ENCODE measurements around the gene EML4. TPM values are rescaled to one million over a fixed set of nuclear protein-coding genes. Genes with fewer than 3 reads are reported as not detected.

EML4 gene
- total RNA-seq, 2 experiments from 2014 or later = 58.2 to 59.7 TPM

DNA sequence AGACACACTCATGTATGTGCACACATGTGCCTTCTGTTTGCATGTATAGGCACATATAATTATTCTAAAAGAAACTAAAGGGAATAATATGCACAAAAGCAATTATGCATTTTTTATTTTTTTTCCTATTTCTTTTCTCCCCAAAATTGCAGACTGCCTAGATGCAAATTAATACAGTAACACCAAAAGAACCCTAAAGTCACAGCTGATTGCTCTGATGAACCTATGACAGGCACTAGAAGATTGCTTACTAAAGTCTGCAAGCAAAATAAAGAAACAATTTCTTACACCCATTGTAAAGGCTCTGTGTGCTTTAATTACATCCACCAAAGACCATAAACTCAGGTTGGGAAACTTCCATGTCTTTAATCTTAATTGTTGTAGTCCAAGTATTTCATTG is 7.7 kb upstream of the EML4 start:
- Mint-ChIP-seq H3K27me3 (no peaks in the 10 kb centered on the region), H3K27ac (no peak overlapping the region), H3K9me3 (no peaks in the 10 kb centered on the region), H3K36me3 (ENCODE audit: low read depth) (no peaks in the 10 kb centered on the region), H3K4me1 (ENCODE audit: low read depth) (peaks cover 1% of the 10 kb centered on the region), H3K4me3 (no peak overlapping the region)
- ATAC-seq (no peak), DNase-seq (no peak)
- ChIA-PET POLR2A (no interaction called here), CTCF (interaction anchor here (1.1 kb wide), 1 partner anchor 29 kb away, joined by 3 read pairs; no protein-coding TSS in a partner anchor)
- intact Hi-C loops (cut with micrococcal nuclease) = loop anchor here (5.0 kb wide), 1 partner anchor 54 kb away; no protein-coding TSS in a partner anchor
- TF ChIP-seq, protein P1, sequence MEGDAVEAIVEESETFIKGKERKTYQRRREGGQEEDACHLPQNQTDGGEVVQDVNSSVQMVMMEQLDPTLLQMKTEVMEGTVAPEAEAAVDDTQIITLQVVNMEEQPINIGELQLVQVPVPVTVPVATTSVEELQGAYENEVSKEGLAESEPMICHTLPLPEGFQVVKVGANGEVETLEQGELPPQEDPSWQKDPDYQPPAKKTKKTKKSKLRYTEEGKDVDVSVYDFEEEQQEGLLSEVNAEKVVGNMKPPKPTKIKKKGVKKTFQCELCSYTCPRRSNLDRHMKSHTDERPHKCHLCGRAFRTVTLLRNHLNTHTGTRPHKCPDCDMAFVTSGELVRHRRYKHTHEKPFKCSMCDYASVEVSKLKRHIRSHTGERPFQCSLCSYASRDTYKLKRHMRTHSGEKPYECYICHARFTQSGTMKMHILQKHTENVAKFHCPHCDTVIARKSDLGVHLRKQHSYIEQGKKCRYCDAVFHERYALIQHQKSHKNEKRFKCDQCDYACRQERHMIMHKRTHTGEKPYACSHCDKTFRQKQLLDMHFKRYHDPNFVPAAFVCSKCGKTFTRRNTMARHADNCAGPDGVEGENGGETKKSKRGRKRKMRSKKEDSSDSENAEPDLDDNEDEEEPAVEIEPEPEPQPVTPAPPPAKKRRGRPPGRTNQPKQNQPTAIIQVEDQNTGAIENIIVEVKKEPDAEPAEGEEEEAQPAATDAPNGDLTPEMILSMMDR (IDR thresholded peaks at IDR 0.05) = no peak

DNA sequence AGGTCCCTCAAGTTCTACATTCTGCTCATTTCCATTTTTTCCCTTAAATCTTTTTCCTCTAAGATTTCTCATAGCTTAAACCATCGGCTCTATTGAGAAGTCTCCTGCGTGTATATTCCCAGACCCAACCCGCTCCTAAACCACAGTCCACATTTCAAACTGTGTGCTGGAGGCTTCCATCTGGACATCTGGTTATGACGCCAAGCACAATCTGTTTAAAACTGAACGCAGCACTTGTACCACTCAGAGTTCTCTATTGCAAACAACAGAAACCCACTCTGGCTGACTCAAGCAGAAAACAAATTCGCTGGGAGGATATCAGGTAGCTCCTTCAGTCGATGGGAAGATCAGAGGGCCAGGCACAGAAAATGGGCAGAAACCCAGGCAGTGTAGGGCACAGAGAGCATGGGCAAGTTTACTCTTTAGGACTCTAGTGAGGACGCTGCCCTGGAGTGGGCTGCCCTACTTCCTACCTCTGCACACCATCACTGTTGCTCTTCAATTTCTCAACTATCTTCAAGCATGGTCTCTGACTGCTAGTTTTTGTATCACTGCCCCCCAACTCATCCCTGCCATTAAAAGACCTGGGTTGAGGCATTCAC is 5.6 kb upstream of the EML4 start:
- POLR2A ChIA-PET = interaction anchor here (0.9 to 1.1 kb wide), 2 partner anchors 23 to 28 kb away, joined by 3 to 4 read pairs; no protein-coding TSS in a partner anchor

DNA sequence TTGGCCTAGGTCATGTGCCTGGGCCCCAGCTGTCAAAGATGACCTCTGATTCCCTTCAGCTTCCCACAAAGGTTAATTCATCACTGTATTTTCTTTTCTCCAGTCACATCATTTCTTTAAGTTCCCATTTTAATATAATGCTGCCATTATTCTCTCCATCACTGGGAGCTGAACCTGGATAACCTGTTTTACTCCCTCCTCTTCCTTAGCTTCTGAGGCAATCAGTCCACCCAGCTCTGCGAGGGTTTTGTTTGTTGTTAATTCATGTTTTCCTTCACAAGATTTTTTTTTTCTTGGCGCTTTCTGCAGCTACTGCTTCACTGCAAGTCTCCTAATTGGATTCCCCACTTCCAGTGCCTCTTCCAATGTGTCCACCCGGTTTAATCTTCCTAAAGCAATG is 5.1 kb upstream of the EML4 start:
- TF ChIP-seq, protein P1 (IDR thresholded peaks at IDR 0.05) = no peak
- CTCF ChIA-PET = interaction anchor here (0.9 kb wide), 1 partner anchor 39 kb away, joined by 3 read pairs; no protein-coding TSS in a partner anchor
- peaks cover 9% of the 10 kb centered on the region for H3K4me1 Mint-ChIP-seq (ENCODE audit: low read depth)
- H3K27ac Mint-ChIP-seq = no peak overlapping the region
- POLR2A ChIA-PET = interaction anchor here (0.9 to 1.1 kb wide), 2 partner anchors 23 to 28 kb away, joined by 3 to 4 read pairs; no protein-coding TSS in a partner anchor
- DNase-seq (no peak), ATAC-seq (no peak)
- H3K27me3 Mint-ChIP-seq = no peaks in the 10 kb centered on the region
- H3K4me3 Mint-ChIP-seq = no peak overlapping the region
- no peaks in the 10 kb centered on the region for H3K9me3 Mint-ChIP-seq
- no peaks in the 10 kb centered on the region for H3K36me3 Mint-ChIP-seq (ENCODE audit: low read depth)
- intact Hi-C loops (cut with micrococcal nuclease) = loop anchor here (5.0 kb wide), 1 partner anchor 57 kb away; no protein-coding TSS in a partner anchor

More for the DNA sequence above, 5.6 kb upstream of the EML4 start:
- peaks cover 4% of the 10 kb centered on the region for H3K4me1 Mint-ChIP-seq (ENCODE audit: low read depth)
- no peaks in the 10 kb centered on the region for H3K36me3 Mint-ChIP-seq (ENCODE audit: low read depth)
- ATAC-seq (no peak), DNase-seq (no peak)
- H3K4me3 Mint-ChIP-seq = no peak overlapping the region
- CTCF ChIA-PET = interaction anchor here (0.9 to 1.1 kb wide), 2 partner anchors 37 to 39 kb away, joined by 3 read pairs; no protein-coding TSS in a partner anchor
- no peak overlapping the region for H3K27ac Mint-ChIP-seq
- no peaks in the 10 kb centered on the region for H3K9me3 Mint-ChIP-seq
- TF ChIP-seq, protein P1 (IDR thresholded peaks at IDR 0.05) = no peak
- intact Hi-C loops (cut with micrococcal nuclease) = loop anchor here (5.0 kb wide), 1 partner anchor 56 kb away; no protein-coding TSS in a partner anchor
- H3K27me3 Mint-ChIP-seq = no peaks in the 10 kb centered on the region

DNA sequence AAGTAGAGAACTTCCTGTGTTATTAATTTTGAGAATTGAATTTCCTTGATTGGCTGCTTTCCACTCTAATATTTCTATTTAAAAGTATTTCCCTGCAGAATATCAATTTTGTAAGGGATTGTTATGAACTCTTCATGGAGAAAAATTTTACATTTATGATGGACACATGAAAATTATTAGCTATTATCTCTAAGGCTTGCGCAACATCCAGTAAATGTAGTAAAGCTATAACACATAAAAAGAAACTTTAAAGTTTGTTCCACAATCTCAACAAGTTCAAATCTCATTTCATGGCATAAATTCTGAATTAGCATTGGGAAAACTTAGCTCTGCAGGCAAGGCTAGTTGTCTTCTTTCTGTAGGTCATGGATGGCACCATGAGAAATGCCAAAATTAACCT is 4.2 kb upstream of the EML4 start:
- DNase-seq (no peak), ATAC-seq (no peak)
- Mint-ChIP-seq H3K27ac (no peak overlapping the region), H3K27me3 (no peaks in the 10 kb centered on the region), H3K36me3 (ENCODE audit: low read depth) (no peaks in the 10 kb centered on the region), H3K4me1 (ENCODE audit: low read depth) (peaks cover 9% of the 10 kb centered on the region), H3K9me3 (no peaks in the 10 kb centered on the region), H3K4me3 (no peak overlapping the region)
- ChIA-PET POLR2A (interaction anchor here (0.7 kb wide), 1 partner anchor 40 kb away, joined by 3 read pairs; no protein-coding TSS in a partner anchor), CTCF (no interaction called here)
- intact Hi-C loops (cut with micrococcal nuclease) = loop anchor here (5.0 kb wide), 1 partner anchor 58 kb away; no protein-coding TSS in a partner anchor
- TF ChIP-seq, protein P1 (IDR thresholded peaks at IDR 0.05) = no peak

DNA sequence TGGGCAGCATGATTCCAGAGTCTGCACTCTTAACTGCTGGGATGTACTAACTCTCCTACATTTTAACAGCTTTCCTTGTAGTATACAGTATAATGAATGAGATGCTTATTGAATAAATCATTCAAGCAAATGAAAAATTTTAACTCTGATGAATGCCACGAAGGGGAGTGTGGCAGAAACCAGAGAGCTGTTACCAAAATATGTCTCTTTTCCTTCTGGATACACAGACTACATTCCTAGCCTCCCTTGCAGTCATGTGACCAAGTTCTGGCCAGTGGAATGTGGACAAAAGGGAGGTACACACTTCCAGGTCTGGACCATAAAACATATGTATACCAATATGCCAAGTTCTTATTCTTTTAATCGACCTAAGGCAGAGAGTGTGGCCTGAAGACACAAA is 1.7 kb upstream of the EML4 start:
- intact Hi-C loops (cut with micrococcal nuclease) = no loop called here
- ATAC-seq = no peak
- POLR2A ChIA-PET = interaction anchor here (1.2 kb wide), 1 partner anchor 77 kb away, joined by 3 read pairs; no protein-coding TSS in a partner anchor
- no peak overlapping the region for H3K4me3 Mint-ChIP-seq
- no peaks in the 10 kb centered on the region for H3K27me3 Mint-ChIP-seq
- peaks cover 11% of the 10 kb centered on the region for H3K4me1 Mint-ChIP-seq (ENCODE audit: low read depth)
- CTCF ChIA-PET = interaction anchor here (0.8 to 1.6 kb wide), 7 partner anchors 26 to 299 kb away, joined by 3 to 6 read pairs (median 3); no protein-coding TSS in a partner anchor
- no peak overlapping the region for H3K27ac Mint-ChIP-seq
- no peaks in the 10 kb centered on the region for H3K9me3 Mint-ChIP-seq
- H3K36me3 Mint-ChIP-seq (ENCODE audit: low read depth) = no peaks in the 10 kb centered on the region
- no peak for DNase-seq
- TF ChIP-seq, protein P1 (IDR thresholded peaks at IDR 0.05) = no peak
